ENCODE measurements around the gene UGT1A4.

UGT1A4 gene

GRCh38 chr2:233758141-233758540 is 39.6 kb downstream of the UGT1A4 start:
- TF ChIP-seq FOXM1 (IDR thresholded peaks at IDR 0.05; ENCODE audit: borderline replicate concordance, low read depth), result no peak
- no peak for TF ChIP-seq RAD21 (IDR thresholded peaks at IDR 0.05; ENCODE audit: low read depth)
- TF ChIP-seq EP300 (IDR thresholded peaks at IDR 0.05; ENCODE audit: borderline replicate concordance), result no peak
- no peak for TF ChIP-seq MAX (IDR thresholded peaks at IDR 0.05)
- no peak for TF ChIP-seq TAF1 (IDR thresholded peaks at IDR 0.05; ENCODE audit: low read depth)
- no peak for TF ChIP-seq EGR1 (IDR thresholded peaks at IDR 0.05)
- TF ChIP-seq REST (IDR thresholded peaks at IDR 0.05; ENCODE audit: low read depth), result no peak
- no peak for TF ChIP-seq YY1 (IDR thresholded peaks at IDR 0.05; ENCODE audit: low read depth)
- no peak for TF ChIP-seq CEBPB (IDR thresholded peaks at IDR 0.05)
- no peak for TF ChIP-seq NFIC (IDR thresholded peaks at IDR 0.05)
- no peak for TF ChIP-seq USF1 (IDR thresholded peaks at IDR 0.05)
- no peak for TF ChIP-seq TEAD4 (IDR thresholded peaks at IDR 0.05)
- TF ChIP-seq CREB1 (IDR thresholded peaks at IDR 0.05; ENCODE audit: low read depth), result no peak
- no peak for TF ChIP-seq ZBTB7A (IDR thresholded peaks at IDR 0.05; ENCODE audit: low read depth)
- TF ChIP-seq TCF12 (IDR thresholded peaks at IDR 0.05; ENCODE audit: low read depth), result no peak

GRCh38 chr2:233758849-233759248 is 40.3 kb downstream of the UGT1A4 start:
- no peak for TF ChIP-seq USF1 (IDR thresholded peaks at IDR 0.05)
- TF ChIP-seq NFIC (IDR thresholded peaks at IDR 0.05), result no peak
- TF ChIP-seq TEAD4 (IDR thresholded peaks at IDR 0.05), result no peak
- no peak for TF ChIP-seq RAD21 (IDR thresholded peaks at IDR 0.05; ENCODE audit: low read depth)
- no peak for TF ChIP-seq ZBTB7A (IDR thresholded peaks at IDR 0.05; ENCODE audit: low read depth)
- TF ChIP-seq TAF1 (IDR thresholded peaks at IDR 0.05; ENCODE audit: low read depth), result no peak
- TF ChIP-seq CEBPB (IDR thresholded peaks at IDR 0.05), result no peak
- no peak for TF ChIP-seq REST (IDR thresholded peaks at IDR 0.05; ENCODE audit: low read depth)
- no peak for TF ChIP-seq CREB1 (IDR thresholded peaks at IDR 0.05; ENCODE audit: low read depth)
- no peak for TF ChIP-seq FOXM1 (IDR thresholded peaks at IDR 0.05; ENCODE audit: borderline replicate concordance, low read depth)
- no peak for TF ChIP-seq EGR1 (IDR thresholded peaks at IDR 0.05)
- no peak for TF ChIP-seq MAX (IDR thresholded peaks at IDR 0.05)
- no peak for TF ChIP-seq EP300 (IDR thresholded peaks at IDR 0.05; ENCODE audit: borderline replicate concordance)
- no peak for TF ChIP-seq YY1 (IDR thresholded peaks at IDR 0.05; ENCODE audit: low read depth)
- no peak for TF ChIP-seq TCF12 (IDR thresholded peaks at IDR 0.05; ENCODE audit: low read depth)

- TF ChIP-seq NFIC (IDR thresholded peaks at IDR 0.05), result no peak
- no peak for TF ChIP-seq EGR1 (IDR thresholded peaks at IDR 0.05)
- TF ChIP-seq TCF12 (IDR thresholded peaks at IDR 0.05; ENCODE audit: low read depth), result no peak
These were observed 41.5 kb downstream of the UGT1A4 start, which contains the start of gene UGT1A1 for GRCh38 chr2:233760043-233760442. Gene UGT1A1, plus strand, starts transcription at chr2:233760270. Its CDS starts 18 bp downstream, at chr2:233760288.

- TF ChIP-seq USF1 (IDR thresholded peaks at IDR 0.05), result no peak
- no peak for TF ChIP-seq CREB1 (IDR thresholded peaks at IDR 0.05; ENCODE audit: low read depth)
- no peak for TF ChIP-seq TCF12 (IDR thresholded peaks at IDR 0.05; ENCODE audit: low read depth)
- no peak for TF ChIP-seq MAX (IDR thresholded peaks at IDR 0.05)
- TF ChIP-seq CEBPB (IDR thresholded peaks at IDR 0.05), result no peak
- no peak for TF ChIP-seq ZBTB7A (IDR thresholded peaks at IDR 0.05; ENCODE audit: low read depth)
- no peak for TF ChIP-seq TEAD4 (IDR thresholded peaks at IDR 0.05)
- no peak for TF ChIP-seq YY1 (IDR thresholded peaks at IDR 0.05; ENCODE audit: low read depth)
- TF ChIP-seq EP300 (IDR thresholded peaks at IDR 0.05; ENCODE audit: borderline replicate concordance), result no peak
- TF ChIP-seq EGR1 (IDR thresholded peaks at IDR 0.05), result no peak
- TF ChIP-seq NFIC (IDR thresholded peaks at IDR 0.05), result no peak
These were observed 42.7 kb downstream of the UGT1A4 start for GRCh38 chr2:233761040-233761769.

GRCh38 chr2:233764264-233764663 is 45.7 kb downstream of the UGT1A4 start:
- TF ChIP-seq REST (IDR thresholded peaks at IDR 0.05; ENCODE audit: low read depth), result no peak
- TF ChIP-seq RAD21 (IDR thresholded peaks at IDR 0.05; ENCODE audit: low read depth), result no peak
